GM23338 (cell line): ENCODE results near the gene CYP19A1. TPM values are rescaled to one million over a fixed set of nuclear protein-coding genes. Genes with fewer than 3 reads are reported as not detected.

Experiments
- CREB1 ChIP-seq: fragments of 250-450 bp; sonication (Bioruptor Pico); IDR thresholded peaks from 2 replicates; pipeline ENCODE4 v1.5.0; 2020; ENCODE audit warnings: low read depth, mild to moderate bottlenecking, moderate library complexity
- CTCF ChIP-seq, 2 experiments: fragments of 200-600 bp in 1 of 2; sonication (generic) in 1 of 2; conservative IDR thresholded peaks; 2 replicates each; pipeline versions ENCODE4 v1.5.1 to v1.6.1; 2016 to 2017; ENCODE audit warnings: antibody characterized with exemption in 2 of 2, low read depth in 2 of 2, mild to moderate bottlenecking in 2 of 2, moderate library complexity in 1 of 2
- ETS1 ChIP-seq: IDR thresholded peaks from 2 replicates; pipeline ENCODE4 v1.6.1; 2016; ENCODE audit warnings: antibody characterized with exemption
- EZH2phosphoT487 ChIP-seq: fragments of 200-600 bp; sonication (generic); IDR thresholded peaks from one replicate; pipeline ENCODE4 v1.8.1; 2018; ENCODE audit warnings: antibody characterized with exemption; ENCODE audit not compliant: unreplicated experiment
- NANOG ChIP-seq: IDR thresholded peaks from 2 replicates; pipeline ENCODE4 v1.6.1; 2016; ENCODE audit warnings: antibody characterized with exemption, borderline replicate concordance
- REST ChIP-seq: IDR thresholded peaks from one replicate; pipeline ENCODE4 v1.6.1; 2018; ENCODE audit warnings: antibody characterized with exemption; ENCODE audit not compliant: unreplicated experiment
- ZNF114 ChIP-seq: fragments of 250-450 bp; sonication (Bioruptor Pico); IDR thresholded peaks from 2 replicates; pipeline ENCODE4 v1.5.0; 2020; ENCODE audit warnings: mild to moderate bottlenecking, moderate library complexity
- ZNF331 ChIP-seq: fragments of 250-450 bp; sonication (Bioruptor Pico); IDR thresholded peaks from 2 replicates; pipeline ENCODE4 v1.5.0; 2020; ENCODE audit warnings: low read depth, mild to moderate bottlenecking, moderate library complexity
- ZNF462 ChIP-seq: fragments of 250-450 bp; sonication (Bioruptor Pico); IDR thresholded peaks from 2 replicates; pipeline ENCODE4 v1.5.0; 2020; ENCODE audit warnings: mild to moderate bottlenecking, moderate library complexity
- polyA plus RNA-seq: library from polyadenylated mRNA; unstranded; fragments of >200 nt; fragmentation: Nextera tagmentation; extraction: Ambion mirVana; gene quantifications from 2 replicates; pipeline ENCODE4 v1.2.1, GENCODE V29; 2016
- total RNA-seq: library from RNA; depleted of rRNA; stranded (reverse); fragments of >200 nt; shearing (Covaris generic); gene quantifications from 2 replicates; pipeline ENCODE4 v1.2.3, GENCODE V29; 2014

CYP19A1 gene
- total and polyA plus RNA-seq, 2 experiments from 2014 or later: 0.42 TPM; not detected in 1

- TF ChIP-seq ZNF462 (CRISPR knock-in tag) (no peak), CREB1 (CRISPR knock-in tag) (no peak), CTCF (conservative IDR thresholded peaks at IDR 0.05; ENCODE audit: low read depth in 2 of 2) (no peak), EZH2phosphoT487 (no peak), REST (no peak), ZNF114 (CRISPR knock-in tag) (no peak), NANOG (no peak), ETS1 (no peak), ZNF331 (CRISPR knock-in tag) (no peak)
These were observed 30.6 kb downstream of the CYP19A1 start (continued) for GRCh38 chr15:51307811-51308210.
